H9 (cell line): ENCODE measurements around the gene STMN3. TPM values are rescaled to one million over a fixed set of nuclear protein-coding genes. Genes with fewer than 3 reads are reported as not detected.

Experiments
- DNase-seq: peaks from one replicate; pipeline ENCODE4 v3.0.0-alpha.2; 2017
- H2AFZ ChIP-seq: one replicate; pipeline ENCODE4 v1.6.1; 2013; ENCODE audit warnings: mild to moderate bottlenecking, low read length, control low read depth, moderate library complexity
- H2AK5ac ChIP-seq: 2 replicates; pipeline ENCODE4 v1.6.1; 2013; ENCODE audit warnings: low read length, control low read depth, mixed read lengths; ENCODE audit not compliant: insufficient read length
- H2BK120ac ChIP-seq: one replicate; pipeline ENCODE4 v1.6.1; 2013; ENCODE audit warnings: low read depth, mild to moderate bottlenecking, low read length, control low read depth, inconsistent platforms; ENCODE audit not compliant: poor library complexity, severe bottlenecking
- H2BK12ac ChIP-seq: 2 replicates; pipeline ENCODE4 v1.6.1; 2013; ENCODE audit warnings: low read length, control low read depth, mixed read lengths, low read depth; ENCODE audit not compliant: insufficient read length
- H2BK15ac ChIP-seq: 2 replicates; pipeline ENCODE4 v1.6.1; 2013; ENCODE audit warnings: low read depth, low read length, control low read depth
- H2BK20ac ChIP-seq: one replicate; pipeline ENCODE4 v1.6.1; 2013; ENCODE audit warnings: low read depth, mild to moderate bottlenecking, low read length, control low read depth, inconsistent platforms; ENCODE audit not compliant: poor library complexity, severe bottlenecking
- H2BK5ac ChIP-seq: 2 replicates; pipeline ENCODE4 v1.6.1; 2013; ENCODE audit warnings: low read length, control low read depth, mixed read lengths; ENCODE audit not compliant: insufficient read length
- H3K14ac ChIP-seq: 2 replicates; pipeline ENCODE4 v1.6.1; 2013; ENCODE audit warnings: low read length, control low read depth; ENCODE audit not compliant: insufficient read depth
- H3K18ac ChIP-seq: 2 replicates; pipeline ENCODE4 v1.6.1; 2013; ENCODE audit warnings: low read depth, mild to moderate bottlenecking, mixed read lengths, low read length, control low read depth; ENCODE audit not compliant: insufficient read length
- H3K23ac ChIP-seq: 2 replicates; pipeline ENCODE4 v1.6.1; 2013; ENCODE audit warnings: low read length, control low read depth, mixed read lengths, low read depth; ENCODE audit not compliant: insufficient read length
- H3K23me2 ChIP-seq: 2 replicates; pipeline ENCODE4 v1.6.1; 2013; ENCODE audit warnings: low read depth, mild to moderate bottlenecking, mixed read lengths, low read length, control low read depth; ENCODE audit not compliant: insufficient read length, poor library complexity, severe bottlenecking
- H3K27ac ChIP-seq: 2 replicates; pipeline ENCODE4 v1.5.1; 2013; ENCODE audit warnings: low read length, control low read depth, mixed read lengths, low read depth; ENCODE audit not compliant: insufficient read length
- H3K27me3 ChIP-seq: 2 replicates; pipeline ENCODE4 v1.6.1; 2013; ENCODE audit warnings: low read length, control low read depth, inconsistent platforms; ENCODE audit not compliant: insufficient read depth
- H3K4ac ChIP-seq: 2 replicates; pipeline ENCODE4 v1.6.1; 2013; ENCODE audit warnings: low read depth, mild to moderate bottlenecking, control low read depth, inconsistent platforms, low read length, moderate library complexity
- H3K4me1 ChIP-seq: 2 replicates; pipeline ENCODE4 v1.6.1; 2013; ENCODE audit warnings: low read length, control low read depth, inconsistent platforms; ENCODE audit not compliant: insufficient read depth
- H3K4me2 ChIP-seq: 2 replicates; pipeline ENCODE4 v1.6.1; 2013; ENCODE audit warnings: low read length, control low read depth, mixed read lengths; ENCODE audit not compliant: insufficient read length, insufficient read depth
- H3K56ac ChIP-seq: 2 replicates; pipeline ENCODE4 v1.6.1; 2013; ENCODE audit warnings: low read depth, mild to moderate bottlenecking, mixed read lengths, low read length, control low read depth; ENCODE audit not compliant: insufficient read length
- H3K79me1 ChIP-seq: 2 replicates; pipeline ENCODE4 v1.6.1; 2013; ENCODE audit warnings: low read depth, mild to moderate bottlenecking, moderate library complexity, low read length, control low read depth, inconsistent platforms; ENCODE audit not compliant: insufficient read depth, poor library complexity, severe bottlenecking
- H3K79me2 ChIP-seq: 2 replicates; pipeline ENCODE4 v1.6.1; 2013; ENCODE audit warnings: low read length, control low read depth, inconsistent platforms; ENCODE audit not compliant: insufficient read depth
- H3K9ac ChIP-seq: 2 replicates; pipeline ENCODE4 v1.6.1; 2013; ENCODE audit warnings: low read length, control low read depth, mixed read lengths; ENCODE audit not compliant: insufficient read length; ENCODE audit errors: extremely low read depth
- H3K9me3 ChIP-seq: one replicate; pipeline ENCODE4 v1.6.1; 2013; ENCODE audit warnings: low read depth, low read length, inconsistent platforms; ENCODE audit not compliant: control insufficient read depth
- H3T11ph ChIP-seq: one replicate; pipeline ENCODE4 v1.6.1; 2013; ENCODE audit warnings: mild to moderate bottlenecking, low read length, control low read depth, inconsistent platforms
- H4K20me1 ChIP-seq: one replicate; pipeline ENCODE4 v1.6.1; 2013; ENCODE audit not compliant: control insufficient read depth, insufficient read length, insufficient read depth
- H4K5ac ChIP-seq: 2 replicates; pipeline ENCODE4 v1.6.1; 2013; ENCODE audit warnings: low read depth, mild to moderate bottlenecking, mixed read lengths, low read length, control low read depth; ENCODE audit not compliant: insufficient read length
- H4K8ac ChIP-seq: replicated peaks from 2 replicates; pipeline ENCODE4 v1.6.1; 2013; ENCODE audit warnings: low read length, control low read depth, mixed read lengths, low read depth; ENCODE audit not compliant: insufficient read length
- H4K91ac ChIP-seq: 2 replicates; pipeline ENCODE4 v1.6.1; 2013; ENCODE audit warnings: low read depth, mild to moderate bottlenecking, moderate library complexity, mixed read lengths, low read length, control low read depth; ENCODE audit not compliant: insufficient read length
- H3K27ac Mint-ChIP-seq, 3 experiments: 2 replicates in 2 of 3; 3 replicates in 1 of 3; pipeline ENCODE4 v1.8.0; 2020 to 2021; ENCODE audit warnings: mixed read lengths in 3 of 3, mild to moderate bottlenecking in 1 of 3, moderate library complexity in 1 of 3
- H3K27me3 Mint-ChIP-seq: 2 replicates; pipeline ENCODE4 v1.8.0; 2021; ENCODE audit warnings: low read depth, mild to moderate bottlenecking, moderate library complexity, mixed read lengths
- H3K36me3 Mint-ChIP-seq, 3 experiments: 2 replicates in 2 of 3; 3 replicates in 1 of 3; pipeline ENCODE4 v1.8.0; 2020 to 2021; ENCODE audit warnings: low read depth in 3 of 3, mixed read lengths in 3 of 3; ENCODE audit not compliant: insufficient read depth in 1 of 3
- H3K4me1 Mint-ChIP-seq, 2 experiments: 2 replicates each; pipeline ENCODE4 v1.8.0; 2020; ENCODE audit warnings: mixed read lengths in 2 of 2
- H3K4me3 Mint-ChIP-seq, 2 experiments: 2 replicates in 1 of 2; 3 replicates in 1 of 2; pipeline ENCODE4 v1.8.0; 2020 to 2021; ENCODE audit warnings: mild to moderate bottlenecking in 2 of 2, mixed read lengths in 2 of 2, moderate library complexity in 1 of 2
- H3K9me3 Mint-ChIP-seq, 2 experiments: 2 replicates in 1 of 2; 3 replicates in 1 of 2; pipeline ENCODE4 v1.8.0; 2020; ENCODE audit warnings: mild to moderate bottlenecking in 2 of 2, mixed read lengths in 2 of 2, moderate library complexity in 1 of 2
- WGBS: extraction: QIAGEN DNeasy Blood & Tissue Kit; methylation state at CpG from one replicate; pipeline ENCODE4 v1.1.7; 2013; ENCODE audit warnings: missing lambda C conversion rate, low lambda C conversion rate, mixed read lengths; ENCODE audit not compliant: insufficient read length; ENCODE audit errors: extremely low coverage; 5-methylcytosine and 5-hydroxymethylcytosine counted together
- total RNA-seq: library from RNA; stranded (reverse); gene quantifications from 2 replicates; pipeline ENCODE4 v1.2.1, GENCODE V29; 2021
- TF ChIP-seq, protein P1 (sequence below): fragments of 200-600 bp; sonication (generic); conservative IDR thresholded peaks from 3 replicates; pipeline ENCODE4 v1.8.0; 2021; ENCODE audit warnings: antibody characterized with exemption, mild to moderate bottlenecking

Gene STMN3
- total RNA-seq, 1 experiment from 2014 or later = 54.0 TPM

DNA sequence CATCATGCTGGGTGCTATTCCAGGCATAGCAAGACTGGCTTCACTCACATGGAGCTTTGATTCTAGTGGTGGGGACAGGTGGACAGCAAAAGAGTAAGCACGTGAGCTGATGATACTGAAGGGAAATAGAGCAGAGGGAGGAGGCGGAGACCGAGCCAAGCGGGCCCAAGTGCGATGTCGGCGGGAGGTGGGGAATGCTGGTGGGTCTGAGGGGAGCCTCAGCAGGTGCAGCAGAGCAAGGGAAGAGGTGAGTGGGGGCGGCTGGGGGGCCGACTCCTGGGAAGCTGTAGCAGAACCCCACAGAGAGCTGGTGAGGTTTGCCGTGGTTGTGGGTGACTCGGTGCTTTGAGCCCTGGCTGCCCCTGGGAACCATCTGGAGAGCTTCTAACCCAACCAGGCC is 15.1 kb upstream of the STMN3 start:
- H3K56ac ChIP-seq = no peak overlapping the region
- TF ChIP-seq, protein P1, sequence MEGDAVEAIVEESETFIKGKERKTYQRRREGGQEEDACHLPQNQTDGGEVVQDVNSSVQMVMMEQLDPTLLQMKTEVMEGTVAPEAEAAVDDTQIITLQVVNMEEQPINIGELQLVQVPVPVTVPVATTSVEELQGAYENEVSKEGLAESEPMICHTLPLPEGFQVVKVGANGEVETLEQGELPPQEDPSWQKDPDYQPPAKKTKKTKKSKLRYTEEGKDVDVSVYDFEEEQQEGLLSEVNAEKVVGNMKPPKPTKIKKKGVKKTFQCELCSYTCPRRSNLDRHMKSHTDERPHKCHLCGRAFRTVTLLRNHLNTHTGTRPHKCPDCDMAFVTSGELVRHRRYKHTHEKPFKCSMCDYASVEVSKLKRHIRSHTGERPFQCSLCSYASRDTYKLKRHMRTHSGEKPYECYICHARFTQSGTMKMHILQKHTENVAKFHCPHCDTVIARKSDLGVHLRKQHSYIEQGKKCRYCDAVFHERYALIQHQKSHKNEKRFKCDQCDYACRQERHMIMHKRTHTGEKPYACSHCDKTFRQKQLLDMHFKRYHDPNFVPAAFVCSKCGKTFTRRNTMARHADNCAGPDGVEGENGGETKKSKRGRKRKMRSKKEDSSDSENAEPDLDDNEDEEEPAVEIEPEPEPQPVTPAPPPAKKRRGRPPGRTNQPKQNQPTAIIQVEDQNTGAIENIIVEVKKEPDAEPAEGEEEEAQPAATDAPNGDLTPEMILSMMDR = no peak
- H3K27ac Mint-ChIP-seq = no peak overlapping the region
- no peaks in the 10 kb centered on the region for H3K4me1 ChIP-seq
- H3K36me3 Mint-ChIP-seq = peaks cover 25 to 42% (median 40%) of the 10 kb centered on the region in 3 experiments
- H4K91ac ChIP-seq = no peak overlapping the region
- WGBS = no CpG with 5 or more reads among the region's 11 CpGs
- no peak for DNase-seq
- peaks cover 0 to 4% of the 10 kb centered on the region in 2 experiments; a peak in 1 of 4 replicates for H3K4me1 Mint-ChIP-seq
- H3K23ac ChIP-seq = no peak overlapping the region
- no peak overlapping the region for H3K4ac ChIP-seq
- no peaks in the 10 kb centered on the region for H4K20me1 ChIP-seq
- H3K27ac ChIP-seq = no peak overlapping the region
- H2AK5ac ChIP-seq = no peak overlapping the region
- H4K8ac ChIP-seq = no peak overlapping the region
- no peak overlapping the region for H3T11ph ChIP-seq
- H3K9me3 ChIP-seq = no peaks in the 10 kb centered on the region
- H2BK15ac ChIP-seq = no peak overlapping the region
- no peaks in the 10 kb centered on the region for H3K79me2 ChIP-seq
- H2BK120ac ChIP-seq = no peak overlapping the region
- no peaks in the 10 kb centered on the region for H3K23me2 ChIP-seq
- H2BK20ac ChIP-seq = no peak overlapping the region
- no peak overlapping the region for H3K14ac ChIP-seq
- no peak overlapping the region for H3K9ac ChIP-seq
- H3K27me3 Mint-ChIP-seq = no peaks in the 10 kb centered on the region
- H2BK5ac ChIP-seq = no peak overlapping the region
- H2AFZ ChIP-seq = no peak overlapping the region
- H3K4me3 Mint-ChIP-seq = no peak overlapping the region
- no peak overlapping the region for H4K5ac ChIP-seq
- H3K9me3 Mint-ChIP-seq = no peaks in the 10 kb centered on the region
- H3K27me3 ChIP-seq = no peaks in the 10 kb centered on the region
- no peak overlapping the region for H2BK12ac ChIP-seq
- H3K79me1 ChIP-seq = no peaks in the 10 kb centered on the region
- H3K4me2 ChIP-seq = no peak overlapping the region
- H3K18ac ChIP-seq = no peak overlapping the region
